Activated CD8-positive, alpha-beta T cell treated with anti-CD3 and anti-CD28 coated beads for 36 hours (primary cell): ENCODE results near the gene PFKFB3. TPM values are rescaled to one million over a fixed set of nuclear protein-coding genes. Genes with fewer than 3 reads are reported as not detected.
"Not testable (repeated sequence)": the region's sequence is repeated elsewhere in the genome, so short reads cannot be mapped to it uniquely, and the experiment has no call there.

Experiments
- ATAC-seq: fragments of 200-7000 bp; cut with Tn5 transposase; one replicate; pipeline ENCODE4 v1.10.0; 2021; ENCODE audit warnings: mild to moderate bottlenecking, moderate library complexity
- CTCF ChIA-PET: fragments of 350-600 bp; sonication (Branson Sonifier 250); formaldehyde crosslinking; loops from one replicate; lab custom pipeline; 2021; ENCODE audit warnings: antibody characterized with exemption; lab: Charles Lee
- POLR2A ChIA-PET: fragments of 350-600 bp; sonication (Branson Sonifier 250); formaldehyde crosslinking; loops from one replicate; lab custom pipeline; 2021; ENCODE audit warnings: antibody characterized with exemption; lab: Charles Lee
- DNase-seq: peaks from one replicate; pipeline ENCODE4 v3.0.0-alpha.2; 2020
- H3K27ac Mint-ChIP-seq: one replicate; pipeline ENCODE4 v1.8.0; 2021; ENCODE audit warnings: mild to moderate bottlenecking, mixed read lengths
- H3K27me3 Mint-ChIP-seq: one replicate; pipeline ENCODE4 v1.8.0; 2021; ENCODE audit warnings: mixed read lengths
- H3K36me3 Mint-ChIP-seq: one replicate; pipeline ENCODE4 v1.8.0; 2021; ENCODE audit warnings: low read depth, mixed read lengths
- H3K4me1 Mint-ChIP-seq: one replicate; pipeline ENCODE4 v1.8.0; 2021; ENCODE audit warnings: low read depth, mixed read lengths
- H3K4me3 Mint-ChIP-seq: one replicate; pipeline ENCODE4 v1.8.0; 2021; ENCODE audit warnings: mild to moderate bottlenecking, moderate library complexity, mixed read lengths
- H3K9me3 Mint-ChIP-seq: one replicate; pipeline ENCODE4 v1.8.0; 2021; ENCODE audit warnings: mixed read lengths
- intact Hi-C: fragments of 100-400 bp; cut with micrococcal nuclease; formaldehyde crosslinking; loops from one replicate; pipeline ENCODE4 v1.10.0; 2022
- total RNA-seq, 2 experiments: library from RNA; stranded (reverse); gene quantifications; one replicate each; pipeline ENCODE4 v1.2.3, GENCODE V29; 2021
- TF ChIP-seq, protein P1 (sequence below): fragments of 200-600 bp; IDR thresholded peaks from one replicate; pipeline ENCODE4 v1.8.0; 2022; ENCODE audit warnings: antibody characterized with exemption, mild to moderate bottlenecking

Gene PFKFB3
- total RNA-seq, 2 experiments from 2014 or later = 107 to 117 TPM

DNA sequence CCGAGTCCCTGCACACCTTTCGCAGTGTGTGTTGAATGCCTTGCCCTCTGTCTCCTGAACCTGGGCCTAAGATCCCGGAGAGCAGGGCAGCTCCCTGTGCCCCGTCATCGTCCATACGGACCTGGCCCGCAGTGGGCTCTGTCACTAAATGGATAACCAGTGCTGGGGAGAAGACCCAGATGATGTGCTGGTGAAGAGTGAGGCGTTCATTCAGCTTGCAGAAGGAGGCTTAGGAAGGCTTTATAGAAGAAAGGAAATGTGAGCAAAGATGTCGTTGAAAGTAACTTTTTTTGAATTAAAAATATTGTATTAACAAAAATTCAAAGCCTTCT lies 34.4 kb downstream of the PFKFB3 start:
- Mint-ChIP-seq H3K9me3 (no peaks in the 10 kb centered on the region), H3K4me1 (peaks cover 19% of the 10 kb centered on the region), H3K4me3 (no peak overlapping the region), H3K27me3 (no peaks in the 10 kb centered on the region), H3K27ac (peak overlapping the region; percentile 31), H3K36me3 (peaks cover 56% of the 10 kb centered on the region)
- DNase-seq (no peak), ATAC-seq (no peak)
- TF ChIP-seq, protein P1, sequence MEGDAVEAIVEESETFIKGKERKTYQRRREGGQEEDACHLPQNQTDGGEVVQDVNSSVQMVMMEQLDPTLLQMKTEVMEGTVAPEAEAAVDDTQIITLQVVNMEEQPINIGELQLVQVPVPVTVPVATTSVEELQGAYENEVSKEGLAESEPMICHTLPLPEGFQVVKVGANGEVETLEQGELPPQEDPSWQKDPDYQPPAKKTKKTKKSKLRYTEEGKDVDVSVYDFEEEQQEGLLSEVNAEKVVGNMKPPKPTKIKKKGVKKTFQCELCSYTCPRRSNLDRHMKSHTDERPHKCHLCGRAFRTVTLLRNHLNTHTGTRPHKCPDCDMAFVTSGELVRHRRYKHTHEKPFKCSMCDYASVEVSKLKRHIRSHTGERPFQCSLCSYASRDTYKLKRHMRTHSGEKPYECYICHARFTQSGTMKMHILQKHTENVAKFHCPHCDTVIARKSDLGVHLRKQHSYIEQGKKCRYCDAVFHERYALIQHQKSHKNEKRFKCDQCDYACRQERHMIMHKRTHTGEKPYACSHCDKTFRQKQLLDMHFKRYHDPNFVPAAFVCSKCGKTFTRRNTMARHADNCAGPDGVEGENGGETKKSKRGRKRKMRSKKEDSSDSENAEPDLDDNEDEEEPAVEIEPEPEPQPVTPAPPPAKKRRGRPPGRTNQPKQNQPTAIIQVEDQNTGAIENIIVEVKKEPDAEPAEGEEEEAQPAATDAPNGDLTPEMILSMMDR = no peak
- CTCF ChIA-PET = interaction anchor here (1.0 to 2.4 kb wide), 5 partner anchors 34 to 175 kb away, joined by 3 to 12 read pairs (median 3); partner anchors contain the start of gene PFKFB3
- intact Hi-C loops = no loop called here
- POLR2A ChIA-PET = interaction anchor here (0.9 to 1.3 kb wide), 2 partner anchors 13 to 165 kb away, joined by 3 to 5 read pairs; no protein-coding TSS in a partner anchor

DNA sequence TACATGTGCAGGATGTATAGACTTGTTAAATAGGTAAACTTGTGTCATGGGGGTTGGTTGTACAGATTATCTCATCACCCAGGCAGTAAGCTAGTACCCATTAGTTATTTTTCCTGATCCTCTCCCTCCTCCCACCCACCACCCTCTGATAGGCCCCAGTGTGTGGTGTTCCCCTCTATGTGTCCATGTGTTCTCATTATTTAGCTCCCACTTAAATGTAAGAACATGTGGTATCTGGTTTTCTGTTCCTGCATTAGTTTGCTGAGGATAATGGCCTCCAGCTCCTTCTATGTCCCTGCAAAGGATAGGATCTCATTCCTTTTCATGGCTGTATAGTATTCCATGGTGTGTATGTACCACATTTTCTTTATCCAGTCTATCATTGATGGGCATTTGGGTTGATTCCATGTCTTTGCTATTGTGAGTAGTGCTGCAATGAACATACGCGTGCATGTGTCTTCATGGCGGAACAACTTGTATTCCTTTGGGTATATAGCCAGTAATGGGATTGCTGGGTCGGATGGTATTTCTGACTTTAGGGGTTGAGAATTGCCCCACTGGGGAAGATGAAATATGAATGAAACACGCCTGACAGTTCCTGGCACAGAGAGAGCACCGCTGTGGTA lies 36.0 kb downstream of the PFKFB3 start:
- H3K27me3 Mint-ChIP-seq, ATAC-seq, H3K4me3 Mint-ChIP-seq, DNase-seq, intact Hi-C loops, H3K9me3 Mint-ChIP-seq: not testable (repeated sequence)
- Mint-ChIP-seq H3K4me1 (peaks cover 19% of the 10 kb centered on the region), H3K27ac (peak overlapping the region; percentile 16), H3K36me3 (peaks cover 45% of the 10 kb centered on the region)
- ChIA-PET POLR2A (interaction anchor here (0.7 to 1.6 kb wide), 3 partner anchors 110 to 168 kb away, joined by 3 to 4 read pairs (median 3); no protein-coding TSS in a partner anchor), CTCF (interaction anchor here (1.2 to 2.4 kb wide), 2 partner anchors 163 to 167 kb away, joined by 3 to 12 read pairs; no protein-coding TSS in a partner anchor)

DNA sequence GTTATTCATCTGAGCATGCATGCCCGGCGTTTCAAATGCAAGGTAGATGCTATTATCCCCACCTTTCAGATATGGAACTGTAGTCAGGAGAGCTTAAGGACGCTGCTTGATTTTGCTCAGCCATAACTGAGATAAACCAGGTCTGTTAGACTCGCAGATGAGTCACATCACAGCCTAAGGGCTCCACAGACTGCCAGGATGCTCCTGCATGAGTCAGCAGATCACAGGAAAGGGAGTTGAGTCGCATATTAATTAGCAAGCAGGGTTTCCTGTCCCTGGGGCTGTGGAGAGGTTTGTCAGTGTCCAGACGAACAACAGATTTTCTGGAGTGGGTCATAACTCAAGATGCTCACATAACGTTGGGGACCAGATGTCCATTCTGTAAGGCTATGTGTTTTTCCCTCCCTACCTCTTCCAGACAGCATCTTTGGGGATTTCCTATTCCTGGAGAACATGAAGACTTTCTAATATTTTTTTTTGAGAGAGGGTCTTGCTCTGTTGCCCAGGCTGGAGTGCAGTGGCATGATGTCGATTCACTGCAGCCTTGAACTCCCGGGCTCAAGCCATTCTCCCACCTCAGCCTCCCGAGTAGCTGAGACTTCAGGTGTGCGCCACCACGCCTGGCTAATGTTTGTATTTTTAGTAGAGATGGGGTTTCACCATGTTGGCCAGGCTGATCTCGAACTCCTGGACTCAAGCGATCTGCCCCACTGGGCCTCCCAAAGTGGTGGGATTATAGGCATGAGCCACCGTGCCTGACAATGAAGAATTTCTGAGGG lies 36.7 kb downstream of the PFKFB3 start:
- Mint-ChIP-seq H3K9me3 (no peaks in the 10 kb centered on the region), H3K4me1 (peaks cover 19% of the 10 kb centered on the region), H3K27me3 (no peaks in the 10 kb centered on the region), H3K27ac (peak overlapping the region; percentile 16), H3K36me3 (peaks cover 40% of the 10 kb centered on the region), H3K4me3 (no peak overlapping the region)
- DNase-seq (peak; percentile 87), ATAC-seq (peak; percentile 93)
- intact Hi-C loops = no loop called here
- TF ChIP-seq, protein P1 = no peak
- ChIA-PET CTCF (interaction anchor here (1.2 to 2.4 kb wide), 2 partner anchors 163 to 167 kb away, joined by 3 to 12 read pairs; no protein-coding TSS in a partner anchor), POLR2A (interaction anchor here (0.7 to 1.6 kb wide), 3 partner anchors 109 to 167 kb away, joined by 3 to 4 read pairs (median 3); no protein-coding TSS in a partner anchor)

DNA sequence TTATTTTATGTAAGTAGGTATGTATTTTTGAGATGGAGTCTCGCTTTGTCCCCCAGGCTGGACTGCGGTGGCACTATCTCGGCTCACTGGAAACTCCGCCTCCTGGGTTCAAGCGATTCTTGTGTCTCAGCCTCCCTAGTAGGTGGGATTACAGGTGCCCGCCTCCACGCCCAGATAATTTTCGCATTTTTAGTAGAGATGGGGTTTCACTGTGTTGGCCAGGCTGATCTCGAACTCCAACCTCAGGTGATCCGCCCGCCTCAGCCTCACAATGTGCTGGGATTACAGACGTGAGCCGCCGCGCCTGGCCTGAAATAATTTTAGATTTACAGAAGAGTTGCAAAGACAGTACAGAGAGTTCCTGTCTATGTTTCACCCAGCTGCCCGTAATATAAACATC lies 37.5 kb downstream of the PFKFB3 start:
- H3K4me3 Mint-ChIP-seq = no peak overlapping the region
- H3K4me1 Mint-ChIP-seq = peaks cover 19% of the 10 kb centered on the region
- TF ChIP-seq, protein P1 = no peak
- no peak overlapping the region for H3K27ac Mint-ChIP-seq
- intact Hi-C loops = no loop called here
- no peaks in the 10 kb centered on the region for H3K27me3 Mint-ChIP-seq
- DNase-seq (no peak), ATAC-seq (no peak)
- no peaks in the 10 kb centered on the region for H3K9me3 Mint-ChIP-seq
- POLR2A ChIA-PET = no interaction called here
- CTCF ChIA-PET = interaction anchor here (1.1 kb wide), 1 partner anchor 162 kb away, joined by 3 read pairs; no protein-coding TSS in a partner anchor
- H3K36me3 Mint-ChIP-seq = peaks cover 33% of the 10 kb centered on the region

DNA sequence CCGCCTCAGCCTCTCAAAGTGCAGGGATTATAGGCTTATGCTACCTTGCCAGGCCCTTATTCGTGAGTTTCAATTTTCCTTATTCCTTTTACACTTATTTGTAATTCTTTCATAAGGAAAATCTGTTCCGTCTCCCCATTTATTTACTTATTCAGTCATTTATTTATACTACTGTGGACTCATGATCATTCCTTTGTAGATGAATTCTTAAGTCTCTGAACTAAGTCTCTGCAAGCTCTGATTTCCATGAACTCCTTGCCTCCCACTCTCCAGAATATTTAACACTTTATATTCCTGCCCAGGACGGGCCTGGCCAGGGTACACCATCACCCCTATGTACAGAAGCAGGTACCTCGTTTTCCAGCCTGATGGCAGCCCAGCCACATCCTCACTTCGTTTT lies 39.4 kb downstream of the PFKFB3 start:
- Mint-ChIP-seq H3K27ac (no peak overlapping the region), H3K36me3 (peaks cover 20% of the 10 kb centered on the region), H3K9me3 (no peaks in the 10 kb centered on the region), H3K4me1 (peaks cover 17% of the 10 kb centered on the region), H3K27me3 (no peaks in the 10 kb centered on the region), H3K4me3 (no peak overlapping the region)
- TF ChIP-seq, protein P1 = no peak
- POLR2A ChIA-PET = no interaction called here
- no peak for DNase-seq
- CTCF ChIA-PET = no interaction called here
- intact Hi-C loops = no loop called here
- ATAC-seq = no peak
